WTC11 (cell line): ENCODE measurements around the gene OCA2. TPM values are rescaled to one million over a fixed set of nuclear protein-coding genes. Genes with fewer than 3 reads are reported as not detected.
A peak's percentile ranks its signal among the peaks of the same experiment; 100 is the strongest.

Experiments
- ATAC-seq: fragments of 200-7000 bp; cut with Tn5 transposase; 2 replicates; pipeline ENCODE4 v1.10.0; 2021; ENCODE audit warnings: mild to moderate bottlenecking, moderate library complexity
- CTCF ChIA-PET: fragments of 300-600 bp; sonication (Branson Sonifier 250); formaldehyde crosslinking; loops from one replicate; lab custom pipeline; 2021; ENCODE audit warnings: antibody characterized with exemption; lab: Charles Lee
- POLR2A ChIA-PET: fragments of 350-600 bp; sonication (Branson Sonifier 250); formaldehyde crosslinking; loops from one replicate; lab custom pipeline; 2021; ENCODE audit warnings: antibody characterized with exemption; lab: Charles Lee
- DNase-seq: peaks from one replicate; pipeline ENCODE4 v3.0.0; 2021; ENCODE audit warnings: low spot score
- H3K27ac Mint-ChIP-seq: 2 replicates; pipeline ENCODE4 v1.8.0; 2021; ENCODE audit warnings: mixed read lengths
- H3K27me3 Mint-ChIP-seq: 2 replicates; pipeline ENCODE4 v1.8.0; 2021; ENCODE audit warnings: low read depth, mild to moderate bottlenecking, moderate library complexity, mixed read lengths
- H3K36me3 Mint-ChIP-seq: 2 replicates; pipeline ENCODE4 v1.8.0; 2021; ENCODE audit warnings: mixed read lengths
- H3K4me1 Mint-ChIP-seq: 2 replicates; pipeline ENCODE4 v1.8.0; 2022; ENCODE audit warnings: mixed read lengths
- H3K4me3 Mint-ChIP-seq: 2 replicates; pipeline ENCODE4 v1.8.0; 2021; ENCODE audit warnings: mild to moderate bottlenecking, moderate library complexity, mixed read lengths
- H3K9me3 Mint-ChIP-seq: 2 replicates; pipeline ENCODE4 v1.8.0; 2021; ENCODE audit warnings: mixed read lengths
- ATF6 ChIP-seq: sonication (generic); formaldehyde crosslinking; IDR thresholded peaks from 2 replicates; pipeline ENCODE4 v1.8.1; 2023; ENCODE audit warnings: mild to moderate bottlenecking, missing genetic modification reagents
- E2F1 ChIP-seq: sonication (generic); formaldehyde crosslinking; IDR thresholded peaks from 2 replicates; pipeline ENCODE4 v1.8.0; 2022; ENCODE audit warnings: mild to moderate bottlenecking, missing genetic modification reagents
- E2F4 ChIP-seq: sonication (generic); formaldehyde crosslinking; IDR thresholded peaks from 2 replicates; pipeline ENCODE4 v1.8.1; 2022; ENCODE audit warnings: low read depth, mild to moderate bottlenecking, moderate library complexity, missing genetic modification reagents, borderline replicate concordance
- EMX1 ChIP-seq: fragments of 250-450 bp; sonication (Bioruptor Pico); IDR thresholded peaks from 2 replicates; pipeline ENCODE4 v1.8.0; 2021; ENCODE audit warnings: mild to moderate bottlenecking
- FOXJ3 ChIP-seq: sonication (generic); formaldehyde crosslinking; IDR thresholded peaks from 2 replicates; pipeline ENCODE4 v1.9.0; 2021; ENCODE audit warnings: missing genetic modification reagents, mild to moderate bottlenecking, borderline replicate concordance
- GRHL2 ChIP-seq: fragments of 250-450 bp; sonication (Bioruptor Pico); IDR thresholded peaks from 2 replicates; pipeline ENCODE4 v1.8.0; 2022; ENCODE audit warnings: mild to moderate bottlenecking, moderate library complexity; ENCODE audit not compliant: insufficient replicate concordance, severe bottlenecking
- JAZF1 ChIP-seq: fragments of 250-450 bp; sonication (Bioruptor Pico); IDR thresholded peaks from 2 replicates; pipeline ENCODE4 v1.9.0; 2021; ENCODE audit warnings: moderate library complexity, mild to moderate bottlenecking, inconsistent platforms
- JUN ChIP-seq: sonication (generic); formaldehyde crosslinking; IDR thresholded peaks from 2 replicates; pipeline ENCODE4 v1.8.0; 2023; ENCODE audit warnings: mild to moderate bottlenecking, missing genetic modification reagents
- MAX ChIP-seq: sonication (generic); formaldehyde crosslinking; IDR thresholded peaks from 2 replicates; pipeline ENCODE4 v1.8.0; 2022; ENCODE audit warnings: mild to moderate bottlenecking, missing genetic modification reagents
- MXD4 ChIP-seq: fragments of 250-450 bp; sonication (Bioruptor Pico); IDR thresholded peaks from 2 replicates; pipeline ENCODE4 v1.8.0; 2021; ENCODE audit warnings: mild to moderate bottlenecking, moderate library complexity, borderline replicate concordance
- MYBL2 ChIP-seq: sonication (generic); formaldehyde crosslinking; IDR thresholded peaks from 2 replicates; pipeline ENCODE4 v1.8.1; 2023; ENCODE audit warnings: mild to moderate bottlenecking, moderate library complexity, missing genetic modification reagents
- NR3C1 ChIP-seq: sonication (generic); formaldehyde crosslinking; conservative IDR thresholded peaks from 2 replicates; pipeline ENCODE4 v1.8.1; 2023; ENCODE audit warnings: low read depth, mild to moderate bottlenecking, missing genetic modification reagents
- PRDM15 ChIP-seq: sonication (generic); formaldehyde crosslinking; IDR thresholded peaks from 2 replicates; pipeline ENCODE4 v1.8.0; 2022; ENCODE audit warnings: missing genetic modification reagents
- ZNF396 ChIP-seq: fragments of 250-450 bp; sonication (Bioruptor Pico); IDR thresholded peaks from 2 replicates; pipeline ENCODE4 v1.8.0; 2021; ENCODE audit warnings: mild to moderate bottlenecking, moderate library complexity, borderline replicate concordance
- ZNF423 ChIP-seq: fragments of 250-450 bp; sonication (Bioruptor Pico); IDR thresholded peaks from 2 replicates; pipeline ENCODE4 v2.1.2; 2022; ENCODE audit warnings: mild to moderate bottlenecking, moderate library complexity
- total RNA-seq: library from RNA; stranded (reverse); gene quantifications from 3 replicates; pipeline ENCODE4 v1.2.3, GENCODE V29; 2021
- TF ChIP-seq, protein P1 (sequence below): sonication (generic); formaldehyde crosslinking; IDR thresholded peaks from 2 replicates; pipeline ENCODE4 v1.8.1; 2023; ENCODE audit warnings: mild to moderate bottlenecking, missing genetic modification reagents, borderline replicate concordance
- TF ChIP-seq, protein P2 (sequence below): sonication (generic); formaldehyde crosslinking; IDR thresholded peaks from 2 replicates; pipeline ENCODE4 v1.8.1; 2022; ENCODE audit warnings: missing genetic modification reagents, borderline replicate concordance
- TF ChIP-seq, protein P3 (sequence below): sonication (generic); formaldehyde crosslinking; IDR thresholded peaks from 2 replicates; pipeline ENCODE4 v1.8.1; 2022; ENCODE audit warnings: low read depth, missing genetic modification reagents, borderline replicate concordance

OCA2 gene
- total RNA-seq, 1 experiment from 2014 or later: 0.39 TPM

DNA sequence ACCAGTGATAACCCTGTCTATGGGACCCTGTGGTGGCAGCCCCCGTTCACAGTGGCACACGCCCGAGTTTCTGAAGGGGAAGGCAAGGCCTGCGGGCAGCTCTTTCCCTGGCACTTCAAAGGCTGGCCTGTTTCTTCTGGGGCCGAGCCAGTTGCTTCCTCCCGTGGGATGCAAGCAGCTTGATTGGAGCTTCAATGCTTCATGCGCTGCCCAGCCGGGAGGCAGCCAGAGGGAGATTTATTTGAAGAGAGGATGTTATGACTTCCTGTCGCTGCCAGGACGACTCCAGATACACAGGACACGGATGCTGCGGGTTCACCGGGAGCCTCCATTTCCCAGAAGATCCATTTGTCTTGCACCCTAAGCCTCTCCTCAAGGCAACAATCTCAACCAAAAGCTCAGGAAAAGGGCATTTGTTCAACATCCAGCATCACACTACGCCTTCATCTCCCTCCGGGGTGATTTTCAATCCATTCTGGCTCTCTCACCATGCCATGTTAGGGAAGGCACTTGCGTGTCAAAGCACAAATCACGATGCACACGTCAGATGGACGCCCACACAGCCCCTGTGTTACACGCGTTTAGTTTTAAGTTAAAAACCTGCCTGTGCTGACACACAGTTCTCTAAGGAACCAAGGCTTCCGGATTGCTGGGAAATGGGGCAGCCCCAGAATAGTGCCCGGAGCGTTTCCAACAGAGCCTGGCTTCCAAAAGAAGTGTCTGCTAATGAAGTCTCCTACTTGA lies 330.2 kb downstream of the OCA2 start (continued):
- TF ChIP-seq PRDM15 (CRISPR knock-in tag) (no peak), EMX1 (CRISPR knock-in tag) (no peak), JAZF1 (no peak)
- TF ChIP-seq, protein P1, sequence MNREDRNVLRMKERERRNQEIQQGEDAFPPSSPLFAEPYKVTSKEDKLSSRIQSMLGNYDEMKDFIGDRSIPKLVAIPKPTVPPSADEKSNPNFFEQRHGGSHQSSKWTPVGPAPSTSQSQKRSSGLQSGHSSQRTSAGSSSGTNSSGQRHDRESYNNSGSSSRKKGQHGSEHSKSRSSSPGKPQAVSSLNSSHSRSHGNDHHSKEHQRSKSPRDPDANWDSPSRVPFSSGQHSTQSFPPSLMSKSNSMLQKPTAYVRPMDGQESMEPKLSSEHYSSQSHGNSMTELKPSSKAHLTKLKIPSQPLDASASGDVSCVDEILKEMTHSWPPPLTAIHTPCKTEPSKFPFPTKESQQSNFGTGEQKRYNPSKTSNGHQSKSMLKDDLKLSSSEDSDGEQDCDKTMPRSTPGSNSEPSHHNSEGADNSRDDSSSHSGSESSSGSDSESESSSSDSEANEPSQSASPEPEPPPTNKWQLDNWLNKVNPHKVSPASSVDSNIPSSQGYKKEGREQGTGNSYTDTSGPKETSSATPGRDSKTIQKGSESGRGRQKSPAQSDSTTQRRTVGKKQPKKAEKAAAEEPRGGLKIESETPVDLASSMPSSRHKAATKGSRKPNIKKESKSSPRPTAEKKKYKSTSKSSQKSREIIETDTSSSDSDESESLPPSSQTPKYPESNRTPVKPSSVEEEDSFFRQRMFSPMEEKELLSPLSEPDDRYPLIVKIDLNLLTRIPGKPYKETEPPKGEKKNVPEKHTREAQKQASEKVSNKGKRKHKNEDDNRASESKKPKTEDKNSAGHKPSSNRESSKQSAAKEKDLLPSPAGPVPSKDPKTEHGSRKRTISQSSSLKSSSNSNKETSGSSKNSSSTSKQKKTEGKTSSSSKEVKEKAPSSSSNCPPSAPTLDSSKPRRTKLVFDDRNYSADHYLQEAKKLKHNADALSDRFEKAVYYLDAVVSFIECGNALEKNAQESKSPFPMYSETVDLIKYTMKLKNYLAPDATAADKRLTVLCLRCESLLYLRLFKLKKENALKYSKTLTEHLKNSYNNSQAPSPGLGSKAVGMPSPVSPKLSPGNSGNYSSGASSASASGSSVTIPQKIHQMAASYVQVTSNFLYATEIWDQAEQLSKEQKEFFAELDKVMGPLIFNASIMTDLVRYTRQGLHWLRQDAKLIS: no peak

DNA sequence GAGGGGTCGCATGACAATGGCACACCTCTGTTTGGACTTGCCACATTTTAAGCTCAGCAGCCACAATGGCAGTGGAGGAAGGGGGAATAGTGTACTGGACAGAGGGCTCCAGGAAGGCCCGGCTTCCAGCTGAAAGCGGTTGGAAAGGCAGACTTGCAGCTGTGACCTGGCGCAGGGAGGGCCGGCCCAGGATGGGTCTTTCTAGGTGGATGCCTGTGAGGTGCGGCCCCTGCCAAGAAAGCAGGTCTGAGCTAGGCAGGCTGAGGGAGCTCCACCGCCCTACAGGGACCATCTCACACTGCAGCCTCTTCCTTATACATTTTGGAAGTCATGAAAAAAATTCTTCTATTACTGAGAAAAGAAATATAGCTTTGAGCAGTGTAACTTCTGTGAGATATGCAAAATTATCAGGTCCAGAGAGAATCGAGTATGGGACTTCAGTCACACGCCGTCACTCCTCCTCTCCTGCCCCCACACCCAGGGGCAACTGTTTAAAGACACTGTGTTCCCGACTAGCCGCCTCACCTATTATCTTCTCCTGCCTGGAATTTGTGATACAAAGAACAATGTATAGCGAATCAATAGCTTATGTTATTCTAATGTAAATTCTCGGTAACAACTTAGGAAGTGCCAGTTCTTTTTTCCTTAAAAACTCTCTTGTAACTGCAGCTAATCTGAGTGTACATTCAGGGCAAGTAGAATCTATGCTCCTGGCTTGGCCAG lies 331.0 kb downstream of the OCA2 start:
- ChIA-PET POLR2A (interaction anchor here (0.5 kb wide), 1 partner anchor 1583 kb away, joined by 3 read pairs; no protein-coding TSS in a partner anchor), CTCF (interaction anchor here (0.6 to 3.3 kb wide), 10 partner anchors 21 to 1758 kb away, joined by 3 to 20 read pairs (median 4); no protein-coding TSS in a partner anchor)
- no peak overlapping the region for H3K27ac Mint-ChIP-seq
- peak; percentile 44 for DNase-seq
- peaks cover 5% of the 10 kb centered on the region; the same call in 1 of the 2 replicates for H3K27me3 Mint-ChIP-seq
- peaks cover 16% of the 10 kb centered on the region for H3K9me3 Mint-ChIP-seq
- peaks cover 40% of the 10 kb centered on the region for H3K4me1 Mint-ChIP-seq
- no peak for TF ChIP-seq E2F4 (CRISPR knock-in tag)
- TF ChIP-seq E2F1 (CRISPR knock-in tag): no peak
- TF ChIP-seq, protein P2, sequence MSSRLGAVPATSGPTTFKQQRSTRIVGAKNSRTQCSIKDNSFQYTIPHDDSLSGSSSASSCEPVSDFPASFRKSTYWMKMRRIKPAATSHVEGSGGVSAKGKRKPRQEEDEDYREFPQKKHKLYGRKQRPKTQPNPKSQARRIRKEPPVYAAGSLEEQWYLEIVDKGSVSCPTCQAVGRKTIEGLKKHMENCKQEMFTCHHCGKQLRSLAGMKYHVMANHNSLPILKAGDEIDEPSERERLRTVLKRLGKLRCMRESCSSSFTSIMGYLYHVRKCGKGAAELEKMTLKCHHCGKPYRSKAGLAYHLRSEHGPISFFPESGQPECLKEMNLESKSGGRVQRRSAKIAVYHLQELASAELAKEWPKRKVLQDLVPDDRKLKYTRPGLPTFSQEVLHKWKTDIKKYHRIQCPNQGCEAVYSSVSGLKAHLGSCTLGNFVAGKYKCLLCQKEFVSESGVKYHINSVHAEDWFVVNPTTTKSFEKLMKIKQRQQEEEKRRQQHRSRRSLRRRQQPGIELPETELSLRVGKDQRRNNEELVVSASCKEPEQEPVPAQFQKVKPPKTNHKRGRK: no peak
- no peak for TF ChIP-seq MAX (CRISPR knock-in tag)
- no peak for TF ChIP-seq ZNF423 (CRISPR knock-in tag)
- no peak for TF ChIP-seq ATF6
- no peak for TF ChIP-seq ZNF396 (CRISPR knock-in tag)
- TF ChIP-seq MXD4 (CRISPR knock-in tag): no peak
- TF ChIP-seq, protein P3, sequence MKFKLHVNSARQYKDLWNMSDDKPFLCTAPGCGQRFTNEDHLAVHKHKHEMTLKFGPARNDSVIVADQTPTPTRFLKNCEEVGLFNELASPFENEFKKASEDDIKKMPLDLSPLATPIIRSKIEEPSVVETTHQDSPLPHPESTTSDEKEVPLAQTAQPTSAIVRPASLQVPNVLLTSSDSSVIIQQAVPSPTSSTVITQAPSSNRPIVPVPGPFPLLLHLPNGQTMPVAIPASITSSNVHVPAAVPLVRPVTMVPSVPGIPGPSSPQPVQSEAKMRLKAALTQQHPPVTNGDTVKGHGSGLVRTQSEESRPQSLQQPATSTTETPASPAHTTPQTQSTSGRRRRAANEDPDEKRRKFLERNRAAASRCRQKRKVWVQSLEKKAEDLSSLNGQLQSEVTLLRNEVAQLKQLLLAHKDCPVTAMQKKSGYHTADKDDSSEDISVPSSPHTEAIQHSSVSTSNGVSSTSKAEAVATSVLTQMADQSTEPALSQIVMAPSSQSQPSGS: no peak
- TF ChIP-seq NR3C1 (CRISPR knock-in tag): no peak
- TF ChIP-seq GRHL2: no peak
- TF ChIP-seq JUN (CRISPR knock-in tag): no peak
- no peak for TF ChIP-seq MYBL2 (CRISPR knock-in tag)
- no peak for TF ChIP-seq FOXJ3 (CRISPR knock-in tag)
- TF ChIP-seq, all 79 proteins: peak for 0
- peak; percentile 82 for ATAC-seq
- Mint-ChIP-seq H3K4me3 (no peak overlapping the region), H3K36me3 (peaks cover 12% of the 10 kb centered on the region)
